NCI-H2081 treated with DMSO at 0.1 percent for 48 hours (cell line): ENCODE results near the gene ZCCHC2.

Experiments
- DNase-seq: peaks from one replicate; lab custom pipeline; 2025; lab: John Stamatoyannopoulos, UW

Gene ZCCHC2

GRCh38 chr18:62512532-62512931 lies 10.3 kb upstream of the ZCCHC2 start:
- no peak for DNase-seq

DNA sequence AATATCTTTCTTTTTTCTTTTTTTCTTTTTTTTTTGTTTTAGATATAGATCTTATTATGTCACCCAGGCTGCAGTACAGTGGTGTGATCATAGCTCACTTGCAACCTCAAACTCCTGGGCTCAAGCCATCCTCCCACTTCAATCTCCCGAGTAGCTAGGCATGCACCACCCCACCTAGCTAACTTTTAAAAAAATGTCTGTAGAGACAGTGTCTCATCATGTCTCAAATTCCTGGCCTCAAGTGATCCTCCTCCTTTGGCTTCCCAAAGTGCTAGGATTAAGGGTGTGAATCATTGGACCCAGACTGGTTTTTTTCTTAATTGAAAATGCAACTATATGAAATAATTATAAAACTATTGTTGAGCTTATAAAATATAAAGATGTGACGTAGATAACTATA lies 9.8 kb upstream of the ZCCHC2 start:
- DNase-seq = no peak

GRCh38 chr18:62514570-62514969 lies 8.3 kb upstream of the ZCCHC2 start:
- DNase-seq = no peak

- no peak for DNase-seq
Observed at GRCh38 chr18:62516242-62516641, 6.6 kb upstream of the ZCCHC2 start.

DNA sequence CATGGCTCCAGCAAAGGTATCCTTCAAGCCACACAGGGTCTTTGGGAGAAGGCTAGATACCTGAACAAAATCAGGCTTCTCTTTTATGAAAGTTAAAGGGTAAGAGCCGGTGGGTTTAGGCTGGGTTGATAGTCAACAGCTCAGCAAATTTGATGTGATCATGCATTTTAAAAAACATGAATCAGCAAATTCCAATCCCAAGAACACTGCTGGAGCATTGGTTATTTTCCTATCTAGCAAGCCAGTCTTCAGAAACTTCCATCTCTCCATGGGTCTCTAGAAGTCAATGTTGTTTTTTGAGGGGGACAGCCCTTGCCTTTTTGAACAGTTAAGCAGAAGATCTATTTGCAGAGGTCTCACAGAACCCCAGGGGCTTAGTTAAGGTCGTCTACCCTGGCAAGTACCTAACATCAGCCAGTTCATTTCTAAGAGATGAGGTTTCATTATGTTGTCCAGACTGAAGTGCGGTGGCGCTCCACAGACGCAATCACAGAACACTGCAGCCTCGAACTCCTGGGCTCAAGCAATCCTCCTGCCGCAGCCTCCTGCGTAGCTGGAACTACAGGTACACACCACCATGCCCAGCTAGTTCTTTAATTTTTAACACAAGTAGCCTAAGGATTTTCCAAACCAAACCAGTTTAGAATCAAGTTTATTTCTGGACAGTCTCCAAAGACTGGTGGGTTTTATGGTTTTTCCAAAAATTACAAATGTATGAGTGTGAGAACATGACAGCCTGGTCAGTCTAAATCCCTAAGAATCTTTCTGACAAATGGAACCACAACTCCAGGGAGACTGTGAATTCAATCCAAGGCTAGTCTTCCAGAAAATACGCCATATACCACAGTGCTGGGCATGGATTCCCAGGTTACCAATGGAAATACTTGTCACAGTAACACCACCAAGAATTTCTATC lies 4.1 kb upstream of the ZCCHC2 start:
- no peak for DNase-seq

DNA sequence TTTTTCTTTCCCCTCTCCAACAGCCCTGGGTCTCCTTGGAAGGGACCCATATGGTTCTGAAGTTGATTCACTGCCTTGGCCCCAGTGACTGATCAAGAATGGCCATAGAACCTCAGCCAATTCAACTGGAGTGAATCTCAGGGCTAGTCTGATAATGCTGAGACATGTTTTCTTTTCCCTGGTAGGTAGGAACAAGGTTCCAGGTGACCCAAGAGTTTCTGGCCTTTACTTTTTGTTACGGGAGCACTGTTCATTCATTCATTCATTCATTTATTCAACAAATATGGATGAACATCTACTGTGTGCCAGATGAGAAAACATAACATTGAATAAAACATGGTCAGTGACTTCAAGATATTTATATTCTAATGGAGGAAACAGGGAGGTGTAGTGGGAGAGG lies 3.1 kb upstream of the ZCCHC2 start:
- DNase-seq = no peak

DNA sequence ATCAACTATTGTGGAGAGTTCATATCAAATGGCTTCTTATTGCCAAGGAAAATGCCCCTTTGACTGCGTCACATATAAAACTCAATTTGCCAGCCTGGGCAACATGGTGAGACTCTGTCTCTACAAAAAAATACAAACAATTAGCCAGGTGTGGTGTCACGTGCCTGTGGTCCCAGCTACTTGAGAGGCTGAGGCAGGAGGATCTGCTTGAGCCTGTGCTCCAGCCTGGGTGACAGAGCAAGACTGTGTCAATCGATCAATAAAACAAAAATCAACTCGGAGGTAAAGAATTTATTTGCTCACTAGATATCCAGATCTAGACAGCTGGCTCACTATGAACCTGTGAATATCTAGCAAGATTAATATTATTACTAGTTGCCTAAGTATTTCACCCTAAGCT lies 1.7 kb upstream of the ZCCHC2 start:
- DNase-seq = no peak

GRCh38 chr18:62521593-62521992 lies 1.2 kb upstream of the ZCCHC2 start:
- DNase-seq = no peak

GRCh38 chr18:62522178-62522503 lies 684 bp upstream of the ZCCHC2 start:
- no peak for DNase-seq

GRCh38 chr18:62523255-62523588 lies 397 bp downstream of the ZCCHC2 start:
- no peak for DNase-seq

DNA sequence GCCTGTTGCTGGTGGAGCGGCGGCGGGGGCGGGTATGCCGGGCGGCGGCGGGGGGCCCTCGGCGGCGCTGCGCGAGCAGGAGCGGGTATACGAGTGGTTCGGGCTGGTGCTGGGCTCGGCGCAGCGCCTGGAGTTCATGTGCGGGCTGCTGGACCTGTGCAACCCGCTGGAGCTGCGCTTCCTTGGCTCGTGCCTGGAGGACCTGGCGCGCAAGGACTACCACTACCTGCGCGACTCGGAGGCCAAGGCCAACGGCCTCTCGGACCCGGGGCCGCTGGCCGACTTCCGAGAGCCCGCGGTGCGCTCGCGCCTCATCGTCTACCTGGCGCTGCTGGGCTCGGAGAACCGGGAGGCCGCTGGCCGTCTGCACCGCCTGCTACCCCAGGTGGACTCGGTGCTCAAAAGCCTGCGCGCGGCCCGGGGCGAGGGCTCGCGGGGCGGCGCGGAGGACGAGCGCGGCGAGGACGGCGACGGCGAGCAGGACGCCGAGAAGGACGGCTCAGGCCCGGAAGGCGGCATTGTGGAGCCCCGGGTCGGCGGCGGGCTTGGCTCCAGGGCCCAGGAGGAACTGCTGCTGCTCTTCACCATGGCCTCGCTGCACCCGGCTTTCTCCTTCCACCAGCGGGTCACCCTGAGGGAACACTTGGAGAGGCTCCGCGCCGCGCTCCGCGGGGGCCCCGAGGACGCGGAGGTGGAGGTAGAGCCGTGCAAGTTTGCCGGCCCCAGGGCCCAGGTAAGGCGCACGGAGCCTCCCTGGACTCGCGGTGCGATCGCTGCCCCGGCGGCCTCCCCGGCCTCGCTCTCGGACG lies 1.0 kb downstream of the ZCCHC2 start:
- DNase-seq = no peak

GRCh38 chr18:62524440-62525200 lies 1.8 kb downstream of the ZCCHC2 start:
- no peak for DNase-seq

DNA sequence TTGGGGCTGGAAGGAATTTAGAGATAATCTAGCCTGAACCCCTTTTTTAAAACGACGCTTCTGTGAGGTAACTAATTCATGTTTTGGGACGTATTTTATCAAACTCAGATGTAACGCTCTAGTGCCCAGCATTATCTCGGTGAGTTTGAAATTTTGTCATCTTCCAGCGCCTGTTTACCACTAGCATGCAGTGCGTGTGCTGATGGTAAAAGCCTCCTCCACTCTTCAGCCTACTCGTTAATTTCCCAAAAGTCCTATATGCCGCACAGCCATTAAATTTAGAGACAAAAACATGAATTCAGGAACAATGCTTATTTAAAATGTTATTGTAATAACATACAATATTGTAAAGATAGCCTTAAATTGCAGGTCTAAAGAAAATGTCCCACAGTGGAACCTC lies 2.8 kb downstream of the ZCCHC2 start:
- DNase-seq = no peak

GRCh38 chr18:62526098-62527025 lies 3.5 kb downstream of the ZCCHC2 start:
- no peak for DNase-seq

DNA sequence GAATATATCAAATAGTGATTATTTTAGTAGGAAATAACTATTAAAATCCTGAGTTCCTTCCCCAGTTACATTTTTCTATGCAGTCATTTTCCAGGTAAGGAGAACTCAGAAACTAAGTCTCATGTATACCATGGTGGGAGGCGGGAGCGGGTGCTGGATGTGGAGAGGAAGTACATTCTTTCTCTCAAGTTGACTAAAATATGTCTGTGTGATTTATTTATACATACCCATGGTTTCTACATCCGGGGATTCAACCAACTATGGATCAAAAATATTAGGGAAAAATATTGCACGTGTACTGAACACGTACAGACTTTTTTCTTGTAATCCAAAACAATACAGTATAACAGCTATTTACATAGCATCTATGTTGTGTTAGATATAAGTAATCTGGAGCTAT lies 6.8 kb downstream of the ZCCHC2 start:
- no peak for DNase-seq

DNA sequence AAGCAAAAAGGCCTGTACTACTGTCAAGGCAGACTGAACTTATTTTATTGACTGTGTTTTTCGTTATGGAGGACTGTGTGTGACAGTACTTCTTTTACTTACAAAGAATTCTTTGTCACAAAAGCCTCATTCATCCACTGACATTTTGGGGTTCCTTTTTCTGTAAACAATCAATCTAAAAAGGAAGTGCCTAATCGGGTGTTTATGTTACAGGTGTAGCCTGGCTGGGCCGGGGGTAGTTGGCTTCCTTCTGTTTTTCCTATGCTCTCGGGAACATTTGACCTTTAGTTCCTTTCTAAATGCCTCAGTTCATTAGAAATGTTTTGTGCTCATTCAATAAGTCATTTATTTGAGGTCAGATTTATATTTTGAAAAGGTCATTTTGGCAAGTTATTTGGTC lies 8.3 kb downstream of the ZCCHC2 start:
- no peak for DNase-seq

- DNase-seq = no peak
Observed at GRCh38 chr18:62531931-62532330, 9.1 kb downstream of the ZCCHC2 start.

- DNase-seq = no peak
Observed at GRCh38 chr18:62536005-62536404, 13.2 kb downstream of the ZCCHC2 start.

DNA sequence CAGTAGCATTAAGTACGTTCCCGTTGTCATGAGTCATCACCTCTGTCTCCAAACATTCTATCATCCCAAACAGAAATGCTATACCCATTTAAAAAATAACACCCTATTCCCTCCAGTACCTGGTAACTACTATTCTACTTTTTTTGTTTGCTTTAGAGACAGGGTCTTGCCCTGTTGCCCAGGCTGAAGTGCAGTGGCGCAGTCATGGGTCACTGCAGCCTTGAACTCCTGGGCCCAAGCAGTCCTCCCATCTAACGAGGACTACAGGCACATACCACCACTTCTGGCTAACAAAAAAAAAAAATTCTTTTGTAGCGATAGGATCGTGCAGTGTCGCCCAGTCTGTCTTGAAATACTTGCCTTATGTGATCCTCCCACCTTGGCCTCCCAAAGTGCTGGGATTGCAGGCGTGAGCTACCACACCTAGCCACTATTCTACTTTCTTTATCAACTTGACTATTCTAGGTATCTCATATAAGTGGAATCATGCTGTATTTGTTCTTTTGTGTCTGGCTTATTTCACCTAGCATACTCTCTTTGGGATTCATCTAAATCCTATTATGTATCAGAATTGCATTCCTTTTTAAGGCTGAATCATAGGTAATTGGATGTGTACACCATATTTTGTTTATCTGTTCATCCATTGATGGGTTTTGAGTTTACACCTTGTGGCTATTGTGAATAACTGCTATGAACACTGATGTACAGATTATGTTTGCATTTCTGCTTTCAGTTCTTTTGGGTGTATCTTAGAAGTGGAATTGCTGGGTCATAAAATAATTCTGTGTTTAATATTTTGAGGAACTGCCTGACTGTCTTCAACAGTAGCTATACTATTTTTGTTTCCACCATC lies 14.4 kb downstream of the ZCCHC2 start:
- DNase-seq = no peak

DNA sequence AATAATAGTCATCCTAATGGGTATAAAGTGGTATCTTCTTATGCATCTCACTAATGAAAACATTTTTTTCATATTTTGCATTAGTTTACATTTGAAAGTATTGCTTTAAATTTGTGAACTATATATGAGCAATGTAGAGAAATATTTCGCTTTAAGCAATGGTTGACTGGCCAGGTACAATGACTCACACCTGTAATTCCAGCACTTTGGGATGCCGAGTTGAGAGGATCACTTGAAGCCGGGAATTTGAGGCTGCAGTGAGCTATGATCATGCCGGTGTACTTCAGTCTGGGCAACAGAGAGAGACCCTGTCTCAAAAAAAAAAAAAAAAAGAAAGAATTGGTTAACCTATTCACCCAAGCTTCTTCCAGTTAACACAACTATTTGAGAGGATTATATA lies 15.1 kb downstream of the ZCCHC2 start:
- DNase-seq = no peak

DNA sequence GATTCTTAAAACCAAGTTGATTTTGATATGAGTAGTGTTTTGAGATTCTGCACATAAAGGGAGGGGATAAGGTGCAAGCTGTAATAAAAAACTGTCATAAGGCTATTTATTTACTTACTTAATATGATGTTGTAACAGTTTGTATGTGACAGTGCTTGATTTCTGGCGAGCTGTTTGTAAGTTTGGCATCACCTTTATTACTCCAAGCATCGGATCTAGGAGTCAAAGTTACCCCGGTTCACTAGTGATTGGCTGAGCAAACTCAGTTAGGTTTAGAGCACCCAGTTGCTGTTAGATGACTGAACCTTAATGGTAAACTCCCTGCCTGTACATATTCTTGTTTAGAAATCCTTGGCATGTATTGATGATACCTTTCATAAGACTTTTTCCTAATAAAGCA lies 16.1 kb downstream of the ZCCHC2 start:
- no peak for DNase-seq
